Measurements from ENCODE around the gene ELMO1. TPM values are rescaled to one million over a fixed set of nuclear protein-coding genes. Genes with fewer than 3 reads are reported as not detected.

Gene ELMO1
- total RNA-seq, 1 experiment from 2014 or later, result not detected

GRCh38 chr7:36945612-36946400 is 502.9 kb downstream of the ELMO1 start:
- Histone ChIP-seq H3K4me2 (ENCODE audit: low read length) (no peak overlapping the region), H3K36me3 (ENCODE audit: low read depth, low read length) (no peaks in the 10 kb centered on the region), H2AFZ (ENCODE audit: low read length) (no peak overlapping the region), H3K9ac (ENCODE audit: low read length) (no peak overlapping the region), H3F3A (ENCODE audit: low read length, unreplicated experiment) (no peaks in the 10 kb centered on the region), H3K9me3 (ENCODE audit: low read length) (no peaks in the 10 kb centered on the region), H4K20me1 (ENCODE audit: low read length) (no peaks in the 10 kb centered on the region), H3K4me1 (ENCODE audit: insufficient read depth, low read length) (no peaks in the 10 kb centered on the region), H3K4me3 (ENCODE audit: low read length) (no peak overlapping the region), H3K9me2 (replicated peaks; ENCODE audit: low read length) (no peaks in the 10 kb centered on the region), H3K79me2 (ENCODE audit: low read length) (no peaks in the 10 kb centered on the region), H3K27me3 (ENCODE audit: low read length) (no peaks in the 10 kb centered on the region), H3K27ac (ENCODE audit: low read length) (no peak overlapping the region)
- ATAC-seq (no peak), DNase-seq (no peak)
- intact Hi-C loops (cut with micrococcal nuclease), result no loop called here
- no peak for TF ChIP-seq EZH2 (IDR thresholded peaks at IDR 0.05; ENCODE audit: low read length, unreplicated experiment)
- TF ChIP-seq, protein P1, sequence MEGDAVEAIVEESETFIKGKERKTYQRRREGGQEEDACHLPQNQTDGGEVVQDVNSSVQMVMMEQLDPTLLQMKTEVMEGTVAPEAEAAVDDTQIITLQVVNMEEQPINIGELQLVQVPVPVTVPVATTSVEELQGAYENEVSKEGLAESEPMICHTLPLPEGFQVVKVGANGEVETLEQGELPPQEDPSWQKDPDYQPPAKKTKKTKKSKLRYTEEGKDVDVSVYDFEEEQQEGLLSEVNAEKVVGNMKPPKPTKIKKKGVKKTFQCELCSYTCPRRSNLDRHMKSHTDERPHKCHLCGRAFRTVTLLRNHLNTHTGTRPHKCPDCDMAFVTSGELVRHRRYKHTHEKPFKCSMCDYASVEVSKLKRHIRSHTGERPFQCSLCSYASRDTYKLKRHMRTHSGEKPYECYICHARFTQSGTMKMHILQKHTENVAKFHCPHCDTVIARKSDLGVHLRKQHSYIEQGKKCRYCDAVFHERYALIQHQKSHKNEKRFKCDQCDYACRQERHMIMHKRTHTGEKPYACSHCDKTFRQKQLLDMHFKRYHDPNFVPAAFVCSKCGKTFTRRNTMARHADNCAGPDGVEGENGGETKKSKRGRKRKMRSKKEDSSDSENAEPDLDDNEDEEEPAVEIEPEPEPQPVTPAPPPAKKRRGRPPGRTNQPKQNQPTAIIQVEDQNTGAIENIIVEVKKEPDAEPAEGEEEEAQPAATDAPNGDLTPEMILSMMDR (conservative IDR thresholded peaks at IDR 0.05; ENCODE audit: low read depth, low read length), result no peak
- TF ChIP-seq EZH2phosphoT487 (IDR thresholded peaks at IDR 0.05; ENCODE audit: borderline replicate concordance, low read length), result no peak
- POLR2A ChIA-PET (ENCODE audit: unreplicated experiment), result no interaction called here
- CTCF ChIA-PET, result no interaction called here
- no TSS peak for BruUV-seq (replicated peaks)

- Histone ChIP-seq H3K4me2 (ENCODE audit: low read length) (no peak overlapping the region), H3K36me3 (ENCODE audit: low read depth, low read length) (no peaks in the 10 kb centered on the region), H3K9ac (ENCODE audit: low read length) (no peak overlapping the region), H3K9me2 (replicated peaks; ENCODE audit: low read length) (no peaks in the 10 kb centered on the region), H3F3A (ENCODE audit: low read length, unreplicated experiment) (no peaks in the 10 kb centered on the region), H3K4me1 (ENCODE audit: insufficient read depth, low read length) (no peaks in the 10 kb centered on the region), H3K79me2 (ENCODE audit: low read length) (no peaks in the 10 kb centered on the region), H3K9me3 (ENCODE audit: low read length) (no peaks in the 10 kb centered on the region), H4K20me1 (ENCODE audit: low read length) (no peaks in the 10 kb centered on the region), H2AFZ (ENCODE audit: low read length) (no peak overlapping the region), H3K4me3 (ENCODE audit: low read length) (no peak overlapping the region), H3K27me3 (ENCODE audit: low read length) (no peaks in the 10 kb centered on the region), H3K27ac (ENCODE audit: low read length) (no peak overlapping the region)
- TF ChIP-seq EZH2 (IDR thresholded peaks at IDR 0.05; ENCODE audit: low read length, unreplicated experiment), result no peak
- TF ChIP-seq EZH2phosphoT487 (IDR thresholded peaks at IDR 0.05; ENCODE audit: borderline replicate concordance, low read length), result no peak
- TF ChIP-seq, protein P1 (conservative IDR thresholded peaks at IDR 0.05; ENCODE audit: low read depth, low read length), result no peak
- ChIA-PET POLR2A (ENCODE audit: unreplicated experiment) (no interaction called here), CTCF (no interaction called here)
- DNase-seq (no peak), ATAC-seq (no peak)
- intact Hi-C loops (cut with micrococcal nuclease), result no loop called here
- BruUV-seq (replicated peaks), result no TSS peak
Observed at GRCh38 chr7:36944838-36945237, 503.8 kb downstream of the ELMO1 start.
